GM12864 (cell line): ENCODE results near the gene BIN1.

Experiments used
- DNase-seq: peaks from one replicate; pipeline ENCODE4 v3.0.0-alpha.2; 2011; ENCODE audit warnings: low read depth
- H3K4me3 ChIP-seq: 2 replicates; pipeline ENCODE4 v1.5.1; 2011; ENCODE audit warnings: mild to moderate bottlenecking, low read depth, low read length, control low read depth
- TF ChIP-seq, protein P1 (sequence below): IDR thresholded peaks from 2 replicates; pipeline ENCODE4 v1.5.1; 2011; ENCODE audit warnings: low read depth, mild to moderate bottlenecking, moderate library complexity, low read length, control low read depth, inconsistent platforms; ENCODE audit errors: missing control alignments

The BIN1 gene

DNA sequence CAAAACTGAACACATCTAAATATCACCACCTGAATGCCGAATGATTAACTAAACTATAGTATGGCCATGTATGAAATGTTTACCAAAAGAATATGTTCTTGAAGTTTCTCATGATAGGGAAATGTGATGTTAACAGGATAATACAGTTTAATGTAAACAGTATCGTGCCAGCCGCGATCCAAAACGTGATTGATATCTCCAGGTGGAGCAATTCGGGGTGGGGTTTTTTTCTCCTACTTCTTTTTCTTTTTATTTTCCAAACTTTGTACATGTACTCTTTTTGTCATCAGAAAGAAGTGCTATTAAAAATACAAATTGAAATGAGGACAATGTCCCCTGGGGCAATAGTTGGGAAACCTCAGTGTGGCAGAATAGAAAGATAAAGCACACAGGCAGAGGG is 4.0 kb upstream of the BIN1 start:
- TF ChIP-seq, protein P1, sequence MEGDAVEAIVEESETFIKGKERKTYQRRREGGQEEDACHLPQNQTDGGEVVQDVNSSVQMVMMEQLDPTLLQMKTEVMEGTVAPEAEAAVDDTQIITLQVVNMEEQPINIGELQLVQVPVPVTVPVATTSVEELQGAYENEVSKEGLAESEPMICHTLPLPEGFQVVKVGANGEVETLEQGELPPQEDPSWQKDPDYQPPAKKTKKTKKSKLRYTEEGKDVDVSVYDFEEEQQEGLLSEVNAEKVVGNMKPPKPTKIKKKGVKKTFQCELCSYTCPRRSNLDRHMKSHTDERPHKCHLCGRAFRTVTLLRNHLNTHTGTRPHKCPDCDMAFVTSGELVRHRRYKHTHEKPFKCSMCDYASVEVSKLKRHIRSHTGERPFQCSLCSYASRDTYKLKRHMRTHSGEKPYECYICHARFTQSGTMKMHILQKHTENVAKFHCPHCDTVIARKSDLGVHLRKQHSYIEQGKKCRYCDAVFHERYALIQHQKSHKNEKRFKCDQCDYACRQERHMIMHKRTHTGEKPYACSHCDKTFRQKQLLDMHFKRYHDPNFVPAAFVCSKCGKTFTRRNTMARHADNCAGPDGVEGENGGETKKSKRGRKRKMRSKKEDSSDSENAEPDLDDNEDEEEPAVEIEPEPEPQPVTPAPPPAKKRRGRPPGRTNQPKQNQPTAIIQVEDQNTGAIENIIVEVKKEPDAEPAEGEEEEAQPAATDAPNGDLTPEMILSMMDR = no peak
- H3K4me3 ChIP-seq = no peak overlapping the region
- no peak for DNase-seq

- H3K4me3 ChIP-seq = no peak overlapping the region
- DNase-seq = no peak
- TF ChIP-seq, protein P1 = no peak
Measured at GRCh38 chr2:127108090-127108523, 1.2 kb upstream of the BIN1 start.

DNA sequence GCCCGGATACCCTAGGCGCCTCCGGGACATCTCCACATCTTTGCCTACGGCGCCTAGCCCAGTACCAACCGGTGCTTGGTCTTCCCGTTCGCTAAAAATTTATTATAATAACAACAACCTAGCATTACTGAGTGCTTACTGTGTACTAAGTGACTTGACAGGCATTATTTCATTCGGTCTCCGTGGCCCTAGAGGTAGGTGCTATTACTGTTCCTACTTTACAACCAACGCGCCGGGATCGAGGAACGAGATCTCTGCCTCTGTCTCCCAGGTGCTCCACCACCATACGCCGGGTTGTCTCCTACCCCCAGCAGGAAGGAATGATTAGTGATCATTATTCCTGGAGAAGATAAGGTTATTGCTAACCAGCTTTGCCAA is 657 bp upstream of the BIN1 start:
- TF ChIP-seq, protein P1 = no peak
- H3K4me3 ChIP-seq = peak overlapping the region; percentile 77
- DNase-seq = no peak

DNA sequence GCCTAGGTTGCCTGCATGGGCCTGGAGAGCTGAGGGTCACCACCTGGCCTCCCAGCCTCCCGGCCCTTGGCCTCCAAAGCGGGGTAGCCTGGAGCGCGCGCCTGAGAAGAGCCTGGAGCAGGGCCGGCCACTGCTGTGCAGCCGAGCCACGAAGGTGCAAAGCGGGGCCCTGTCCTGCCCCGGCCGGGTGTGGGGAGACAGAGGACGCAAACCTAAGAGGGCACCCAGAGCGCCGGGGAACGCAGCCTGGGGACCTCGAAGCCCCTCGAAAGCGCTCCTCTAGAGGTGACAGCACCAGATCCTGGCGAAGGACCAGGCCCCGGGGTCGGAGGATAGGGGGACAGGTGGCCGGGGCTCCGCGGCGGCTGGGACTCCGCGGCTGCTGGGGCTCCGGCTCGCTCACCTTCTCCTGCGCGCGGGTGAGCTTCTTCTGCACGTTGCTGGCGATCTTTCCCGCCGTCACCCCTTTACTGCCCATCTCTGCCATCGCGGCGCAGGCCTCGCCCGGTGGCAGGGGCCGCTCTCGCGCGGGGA is 430 bp downstream of the BIN1 start:
- TF ChIP-seq, protein P1 = no peak
- peak overlapping the region; percentile 77 for H3K4me3 ChIP-seq
- DNase-seq = no peak

DNA sequence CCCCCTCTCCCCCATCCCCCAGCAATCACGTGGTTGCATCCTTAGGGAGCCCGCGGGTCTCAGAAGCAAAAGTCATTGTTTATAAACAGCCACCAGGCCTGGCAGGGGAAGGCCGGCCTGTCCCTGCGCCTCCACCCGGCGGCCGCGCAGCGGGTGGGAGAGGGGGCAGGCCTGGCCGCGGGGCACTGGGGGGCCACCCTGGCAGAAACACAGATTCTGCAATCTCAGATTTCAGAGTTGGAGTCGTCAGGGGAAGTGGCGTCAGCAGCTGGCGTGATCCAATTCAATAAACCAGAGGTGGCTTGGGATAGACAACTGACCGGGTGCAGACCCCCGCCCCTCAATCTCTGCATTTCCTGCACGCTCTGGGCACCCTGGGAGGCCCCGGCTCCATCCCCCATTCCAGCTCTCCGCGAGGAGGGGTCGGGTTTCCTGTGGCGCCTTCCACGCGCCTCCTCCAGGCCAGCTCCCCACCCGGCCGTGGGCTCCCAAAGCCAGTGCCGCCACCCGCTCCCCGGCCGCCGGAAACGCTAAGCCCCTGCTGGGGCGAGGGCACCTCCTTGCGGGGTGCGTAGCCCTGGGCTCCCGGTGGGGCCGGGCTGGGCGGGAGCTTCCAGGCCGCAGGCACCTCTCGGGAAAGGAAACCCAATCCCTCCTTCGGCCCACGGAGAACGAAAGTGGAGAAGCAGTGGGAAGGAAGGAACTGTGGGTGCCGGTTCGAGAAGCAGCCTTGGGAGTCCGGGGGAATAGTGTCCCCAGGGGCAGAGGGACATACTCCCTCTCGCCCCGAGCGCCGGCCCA is 1.1 kb downstream of the BIN1 start:
- TF ChIP-seq, protein P1 = no peak
- DNase-seq = no peak
- H3K4me3 ChIP-seq = no peak overlapping the region

DNA sequence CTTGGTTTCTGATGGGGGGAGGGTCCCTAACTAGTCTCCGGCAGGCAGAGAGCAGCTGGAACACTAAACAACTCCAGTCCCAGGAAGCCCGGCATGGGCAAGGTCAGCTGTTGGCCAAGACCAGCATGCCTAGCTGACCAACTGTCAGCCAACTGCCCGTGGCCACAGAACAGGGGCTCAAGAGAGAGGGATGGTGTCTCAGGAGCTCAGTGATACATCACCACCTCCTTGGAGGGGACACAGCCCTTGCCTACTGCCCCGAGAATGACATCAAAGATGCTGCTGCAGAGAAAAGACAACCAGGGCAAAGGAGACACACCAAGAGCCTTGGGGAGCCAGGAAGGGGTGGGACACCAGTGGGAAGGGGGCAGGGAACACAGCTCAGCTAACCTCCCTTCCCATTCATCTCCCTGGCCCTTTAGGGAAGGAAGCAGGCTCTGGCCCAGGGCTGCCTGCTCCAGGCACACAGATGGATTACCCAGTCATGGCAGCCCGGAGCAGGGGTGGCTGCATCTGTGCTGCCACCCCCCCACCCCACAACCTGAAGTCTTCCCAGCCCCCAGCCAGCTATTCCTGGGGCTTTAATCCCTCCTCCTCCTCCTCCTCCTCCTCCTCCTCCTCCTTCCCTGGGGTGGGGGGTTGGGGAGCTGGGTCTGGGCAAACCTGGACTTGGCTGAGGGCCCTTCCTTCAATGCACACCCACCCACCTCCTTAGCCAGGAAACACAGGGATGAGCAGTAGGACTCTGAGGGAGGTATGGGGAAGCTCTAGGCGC is 1.9 kb downstream of the BIN1 start:
- no peak for DNase-seq
- TF ChIP-seq, protein P1 = no peak
- no peak overlapping the region for H3K4me3 ChIP-seq
